NB4 (cell line): Measurements from ENCODE around the gene RAC2.

Experiments used
- DNase-seq: peaks from one replicate; pipeline ENCODE4 v3.0.0; 2010; ENCODE audit warnings: low read depth
- H3K4me3 ChIP-seq: one replicate; pipeline ENCODE4 v1.5.1; 2011; ENCODE audit warnings: mild to moderate bottlenecking, low read depth, low read length, moderate library complexity
- MYC ChIP-seq: IDR thresholded peaks from 2 replicates; pipeline ENCODE4 v1.6.1; 2011; ENCODE audit warnings: low read depth, low read length
- POLR2A ChIP-seq: IDR thresholded peaks from 2 replicates; pipeline ENCODE4 v1.6.1; 2011; ENCODE audit warnings: mild to moderate bottlenecking; ENCODE audit not compliant: insufficient read length; ENCODE audit errors: extremely low read depth
- TF ChIP-seq, protein P1 (sequence below): IDR thresholded peaks from one replicate; pipeline ENCODE4 v1.5.1; 2012; ENCODE audit warnings: low read depth, low read length
- TF ChIP-seq, protein P2 (sequence below): IDR thresholded peaks from 2 replicates; pipeline ENCODE4 v1.6.1; 2011; ENCODE audit warnings: low read depth, low read length

The RAC2 gene

DNA sequence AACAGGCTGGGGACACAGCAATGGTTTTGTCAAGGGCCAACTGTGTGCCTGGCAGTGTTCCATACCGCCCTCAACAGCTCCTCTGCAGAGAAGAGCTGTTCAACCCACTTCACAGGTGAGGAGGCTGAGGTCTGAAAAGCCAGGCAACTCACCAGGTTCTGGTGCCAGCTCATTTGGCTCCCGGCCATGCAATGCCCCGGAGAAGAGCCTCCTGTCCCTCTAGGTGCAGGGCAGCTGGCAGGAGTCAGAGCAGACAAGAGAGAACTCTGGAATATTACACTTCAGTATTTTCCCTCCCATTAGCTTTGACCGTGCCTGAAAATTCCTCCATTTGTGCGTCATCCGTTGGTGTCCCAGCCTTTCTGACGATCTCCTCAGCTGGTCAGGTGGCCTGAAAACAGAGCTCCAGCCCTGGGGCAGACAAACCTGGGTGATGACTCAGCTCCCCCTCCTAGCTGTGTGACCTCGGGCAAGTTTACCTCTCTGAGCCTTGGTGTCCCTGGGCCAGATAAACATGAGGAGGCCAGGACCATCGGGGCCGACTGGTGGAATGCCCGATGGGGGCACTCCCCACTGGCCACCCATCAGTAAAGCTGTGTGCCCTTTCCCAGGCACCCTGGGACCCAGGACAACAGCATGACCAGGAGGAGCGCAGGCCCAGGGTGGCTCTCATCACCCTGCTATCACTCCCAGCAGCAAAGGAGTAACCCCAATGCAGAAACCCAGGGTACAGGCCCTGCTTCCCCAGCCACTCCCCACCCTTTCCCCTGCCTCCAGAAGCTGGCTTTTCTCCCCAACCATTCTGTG is 46.4 kb downstream of the RAC2 start:
- DNase-seq: no peak
- TF ChIP-seq POLR2A (no peak), MYC (no peak)
- TF ChIP-seq, protein P1, sequence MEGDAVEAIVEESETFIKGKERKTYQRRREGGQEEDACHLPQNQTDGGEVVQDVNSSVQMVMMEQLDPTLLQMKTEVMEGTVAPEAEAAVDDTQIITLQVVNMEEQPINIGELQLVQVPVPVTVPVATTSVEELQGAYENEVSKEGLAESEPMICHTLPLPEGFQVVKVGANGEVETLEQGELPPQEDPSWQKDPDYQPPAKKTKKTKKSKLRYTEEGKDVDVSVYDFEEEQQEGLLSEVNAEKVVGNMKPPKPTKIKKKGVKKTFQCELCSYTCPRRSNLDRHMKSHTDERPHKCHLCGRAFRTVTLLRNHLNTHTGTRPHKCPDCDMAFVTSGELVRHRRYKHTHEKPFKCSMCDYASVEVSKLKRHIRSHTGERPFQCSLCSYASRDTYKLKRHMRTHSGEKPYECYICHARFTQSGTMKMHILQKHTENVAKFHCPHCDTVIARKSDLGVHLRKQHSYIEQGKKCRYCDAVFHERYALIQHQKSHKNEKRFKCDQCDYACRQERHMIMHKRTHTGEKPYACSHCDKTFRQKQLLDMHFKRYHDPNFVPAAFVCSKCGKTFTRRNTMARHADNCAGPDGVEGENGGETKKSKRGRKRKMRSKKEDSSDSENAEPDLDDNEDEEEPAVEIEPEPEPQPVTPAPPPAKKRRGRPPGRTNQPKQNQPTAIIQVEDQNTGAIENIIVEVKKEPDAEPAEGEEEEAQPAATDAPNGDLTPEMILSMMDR: no peak
- TF ChIP-seq, protein P2, sequence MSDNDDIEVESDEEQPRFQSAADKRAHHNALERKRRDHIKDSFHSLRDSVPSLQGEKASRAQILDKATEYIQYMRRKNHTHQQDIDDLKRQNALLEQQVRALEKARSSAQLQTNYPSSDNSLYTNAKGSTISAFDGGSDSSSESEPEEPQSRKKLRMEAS: no peak
- peak overlapping the region; percentile 60 for H3K4me3 ChIP-seq

DNA sequence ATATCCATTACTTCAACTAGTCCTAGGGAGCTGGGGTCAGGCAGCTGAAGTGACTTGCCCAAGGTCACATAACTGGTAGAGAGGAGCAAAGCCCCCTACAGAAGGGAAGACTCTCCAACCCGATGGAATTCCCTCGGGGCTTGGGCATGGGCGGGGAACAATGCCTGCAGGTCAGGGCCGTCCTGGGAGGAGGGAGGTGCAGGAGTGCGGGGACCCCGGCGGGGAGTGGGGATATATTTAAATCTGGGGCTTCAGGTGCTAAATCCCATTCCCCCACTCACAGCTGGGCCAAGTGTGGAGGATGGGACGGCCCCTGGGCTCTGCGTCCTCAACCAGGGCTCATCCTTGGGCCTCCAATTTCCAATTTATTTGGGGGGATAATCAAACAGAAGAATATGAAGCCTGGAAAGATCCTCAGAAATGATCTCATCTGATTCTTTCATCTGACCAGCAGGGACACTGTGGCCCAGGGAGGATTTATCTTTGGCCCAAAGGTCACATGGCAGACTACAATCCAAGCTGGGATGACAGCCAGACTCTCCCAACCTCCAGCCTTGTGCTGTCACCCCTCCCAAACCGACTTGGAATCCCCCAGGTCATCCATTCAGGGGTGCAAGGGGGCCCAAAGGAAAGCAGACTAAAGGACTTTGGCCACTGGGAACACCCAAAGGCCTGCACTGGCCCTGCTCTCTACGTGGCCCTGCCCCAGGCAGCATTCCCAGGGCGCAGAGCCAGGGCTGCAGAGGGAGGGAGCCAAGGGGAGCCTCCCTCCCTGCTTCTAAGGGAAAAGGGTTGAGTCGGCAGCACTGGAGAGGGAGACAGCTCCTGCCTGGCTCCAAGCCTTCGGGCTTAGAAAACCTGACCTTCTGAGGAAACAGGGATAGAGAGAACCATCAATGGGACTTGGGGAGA is 47.3 kb downstream of the RAC2 start:
- TF ChIP-seq, protein P2: no peak
- TF ChIP-seq MYC (no peak), POLR2A (no peak)
- TF ChIP-seq, protein P1: no peak
- no peak for DNase-seq
- H3K4me3 ChIP-seq: no peak overlapping the region

DNA sequence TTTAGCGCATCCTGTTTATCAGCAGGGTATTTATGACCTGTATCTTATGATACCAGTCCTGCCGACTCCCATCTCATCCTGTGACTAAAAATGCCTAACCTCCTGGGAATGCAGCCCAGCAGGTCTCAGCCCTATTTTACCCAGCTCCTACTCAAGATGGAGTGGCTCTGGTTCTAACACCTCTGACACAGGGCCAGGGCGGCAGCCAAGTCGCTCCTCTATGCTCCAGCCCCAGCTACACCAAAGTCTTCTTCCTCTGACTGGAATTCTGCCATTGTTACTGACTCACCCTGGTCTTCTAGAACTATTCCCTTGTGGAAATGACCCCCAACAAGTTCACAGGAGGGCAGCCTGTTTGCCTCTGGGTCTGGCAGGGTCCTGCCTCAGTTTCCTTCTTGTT is 48.1 kb downstream of the RAC2 start:
- no peak for DNase-seq
- no peak for TF ChIP-seq POLR2A
- TF ChIP-seq MYC: no peak
- TF ChIP-seq, protein P2: no peak
- TF ChIP-seq, protein P1: no peak
- H3K4me3 ChIP-seq: no peak overlapping the region

DNA sequence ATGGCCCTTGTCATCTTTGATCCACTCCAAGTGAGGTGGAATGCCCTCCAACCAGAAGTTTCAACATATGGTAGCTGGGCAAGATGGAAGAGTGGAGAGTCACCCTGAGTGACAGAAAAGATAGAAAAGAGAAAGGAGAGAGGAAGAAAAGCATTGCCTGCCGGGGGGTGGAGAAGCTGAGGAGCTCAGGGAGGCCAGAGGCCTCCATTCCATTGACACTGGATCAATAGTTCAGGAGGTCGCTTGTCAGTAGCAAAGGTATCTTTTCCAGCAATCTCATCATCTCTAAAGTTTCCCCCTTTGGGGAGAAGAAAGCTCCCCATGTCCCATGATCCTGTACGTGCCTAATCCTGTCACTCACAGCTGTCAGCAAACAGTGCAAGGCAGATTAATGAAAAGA is 49.3 kb downstream of the RAC2 start:
- TF ChIP-seq MYC: no peak
- TF ChIP-seq, protein P2: no peak
- TF ChIP-seq, protein P1: no peak
- TF ChIP-seq POLR2A: no peak
- no peak overlapping the region for H3K4me3 ChIP-seq
- no peak for DNase-seq

DNA sequence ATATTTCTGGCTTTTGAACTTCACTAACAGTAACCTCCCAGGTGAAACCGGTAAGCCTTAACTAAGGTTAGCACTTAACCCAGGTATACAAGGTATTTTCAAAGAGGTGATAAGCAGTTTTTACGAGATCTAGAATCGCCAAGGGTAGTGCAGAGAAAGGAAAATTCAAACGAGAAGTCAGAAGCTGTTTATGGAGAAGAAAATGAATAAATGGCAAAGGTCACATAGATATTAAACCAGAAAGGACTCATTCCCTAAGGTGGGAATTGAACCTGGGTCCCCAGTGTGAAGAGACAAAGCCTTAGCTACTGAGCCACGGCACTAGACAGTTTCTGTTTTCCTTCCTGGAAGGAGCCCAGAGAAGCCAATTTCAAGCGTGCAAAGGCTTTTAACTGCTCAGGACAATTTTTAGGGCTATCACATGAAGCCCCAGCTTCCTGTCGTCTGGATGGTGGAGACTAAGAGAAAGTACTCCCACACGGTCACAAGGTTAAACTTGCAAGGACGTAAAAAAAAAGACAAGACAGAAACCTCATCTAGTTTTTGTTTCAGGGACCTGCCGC is 50.4 kb downstream of the RAC2 start:
- peak; percentile 84 for DNase-seq
- TF ChIP-seq, protein P2: no peak
- no peak for TF ChIP-seq POLR2A
- TF ChIP-seq, protein P1: no peak
- no peak overlapping the region for H3K4me3 ChIP-seq
